K562 (cell line): ENCODE data around the gene CYLC2. TPM values are rescaled to one million over a fixed set of nuclear protein-coding genes. Genes with fewer than 3 reads are reported as not detected.

Experiments
- ATAC-seq: fragments of 200-7000 bp; cut with Tn5 transposase; 3 replicates; pipeline ENCODE4 v1.9.1; 2020; ENCODE audit warnings: moderate library complexity
- BruUV-seq: library from RNA; stranded (reverse); fragments of 400-500 nt; replicated peaks from 2 replicates; lab custom pipeline; 2021; lab: Mats Ljungman, UMichigan
- CTCF ChIA-PET: fragments of 300-600 bp; formaldehyde crosslinking; extraction: SDS; loops from one replicate; lab custom pipeline; 2021; ENCODE audit warnings: low intra/inter-chr PET ratio; lab: Yijun Ruan, JAX
- POLR2A ChIA-PET: fragments of 300-600, 350-650 bp; sonication (Branson Sonifier 250); formaldehyde crosslinking; extraction: SDS; loops from one replicate; lab custom pipeline; 2021; ENCODE audit warnings: antibody characterized with exemption, inconsistent platforms; lab: Yijun Ruan, JAX
- DNase-seq, 4 experiments: peaks; one replicate each; pipeline versions ENCODE4 v3.0.0 to v3.0.0-alpha.2; 2011 to 2018; ENCODE audit warnings: low spot score in 3 of 4, mixed read lengths in 3 of 4; ENCODE audit errors: extremely low read depth in 1 of 4
- FAIRE-seq: peaks from 2 replicates; lab custom pipeline; 2011; peaks lifted over from hg19 to GRCh38; lab: Jason Lieb, UNC
- H2AFZ ChIP-seq: 2 replicates; pipeline ENCODE4 v1.6.0; 2011; ENCODE audit warnings: low read depth, low read length, control low read depth, inconsistent platforms
- H3K27ac ChIP-seq: fragments of 200-600 bp; 3 replicates; pipeline ENCODE4 v1.8.0; 2011; ENCODE audit warnings: low read depth, mild to moderate bottlenecking, control low read depth, inconsistent platforms, low read length, moderate library complexity, mixed read lengths; ENCODE audit errors: extremely low read depth
- H3K27me3 ChIP-seq, 2 experiments: fragments of 300-600 bp in 1 of 2; 2 replicates in 1 of 2; 3 replicates in 1 of 2; pipeline versions ENCODE4 v1.6.0 to v1.8.0; 2011; ENCODE audit warnings: inconsistent platforms in 2 of 2, low read length in 2 of 2, mild to moderate bottlenecking in 1 of 2, mixed read lengths in 1 of 2, moderate library complexity in 1 of 2; ENCODE audit not compliant: control insufficient read depth in 2 of 2, insufficient read depth in 2 of 2
- H3K36me3 ChIP-seq: fragments of 300-600 bp; 3 replicates; pipeline ENCODE4 v1.8.0; 2011; ENCODE audit warnings: mild to moderate bottlenecking, low read length, inconsistent platforms; ENCODE audit not compliant: control insufficient read depth, insufficient read depth
- H3K4me1 ChIP-seq, 2 experiments: fragments of 200-600 bp in 1 of 2; replicated peaks in 1 of 2; 2 replicates in 1 of 2; 3 replicates in 1 of 2; pipeline versions ENCODE4 v1.5.1 to v1.8.0; 2011; ENCODE audit warnings: inconsistent platforms in 2 of 2, low read length in 2 of 2, mild to moderate bottlenecking in 1 of 2, mixed read lengths in 1 of 2, moderate library complexity in 1 of 2; ENCODE audit not compliant: control insufficient read depth in 2 of 2, insufficient read depth in 2 of 2
- H3K4me2 ChIP-seq: 2 replicates; pipeline ENCODE4 v1.6.1; 2011; ENCODE audit warnings: low read length, control low read depth, inconsistent platforms, mixed read lengths; ENCODE audit not compliant: insufficient read depth
- H3K4me3 ChIP-seq: fragments of 200-600 bp; sonication (generic), shearing (Covaris generic); 2 replicates; pipeline ENCODE4 v1.5.1; 2016; ENCODE audit warnings: control low read depth, inconsistent platforms
- H3K79me2 ChIP-seq: fragments of 200-600 bp; 3 replicates; pipeline ENCODE4 v1.8.0; 2011; ENCODE audit warnings: low read length, inconsistent platforms; ENCODE audit not compliant: control insufficient read depth, insufficient read depth
- H3K9ac ChIP-seq, 2 experiments: 2 replicates each; pipeline versions ENCODE4 v1.6.0 to v1.6.1; 2011; ENCODE audit warnings: low read depth in 2 of 2, low read length in 2 of 2, control low read depth in 1 of 2, inconsistent platforms in 1 of 2, mild to moderate bottlenecking in 1 of 2, mixed read lengths in 1 of 2; ENCODE audit not compliant: insufficient read depth in 1 of 2
- H3K9me1 ChIP-seq: one replicate; pipeline ENCODE4 v1.6.0; 2011; ENCODE audit warnings: inconsistent platforms, mild to moderate bottlenecking, low read length, moderate library complexity; ENCODE audit not compliant: control insufficient read depth, insufficient read depth
- H3K9me3 ChIP-seq: replicated peaks from 2 replicates; pipeline ENCODE4 v1.5.1; 2011; ENCODE audit warnings: low read depth, low read length, inconsistent platforms; ENCODE audit not compliant: control insufficient read depth, insufficient read depth
- H4K20me1 ChIP-seq: replicated peaks from 2 replicates; pipeline ENCODE4 v1.6.1; 2011; ENCODE audit warnings: low read length, inconsistent platforms, mixed read lengths; ENCODE audit not compliant: control insufficient read depth, insufficient read depth
- CEBPB ChIP-seq: fragments of 450-650 bp; IDR thresholded peaks from 2 replicates; pipeline ENCODE4 v1.6.1; 2016; ENCODE audit warnings: missing genetic modification characterization, missing compliant biosample characterization
- CEBPG ChIP-seq, 3 experiments: fragments of 200-800 bp in 1 of 3; sonication (Bioruptor generic) in 1 of 3; sonication (generic) in 1 of 3; formaldehyde crosslinking in 1 of 3; IDR thresholded peaks in 2 of 3; conservative IDR thresholded peaks in 1 of 3; 2 replicates each; pipeline versions ENCODE4 v1.6.1 to v1.8.0; 2016 to 2022; ENCODE audit warnings: missing compliant biosample characterization in 2 of 3, missing genetic modification characterization in 2 of 3, mild to moderate bottlenecking in 1 of 3, missing genetic modification reagents in 1 of 3
- NFXL1 ChIP-seq: fragments of 450-650 bp; formaldehyde crosslinking; IDR thresholded peaks from 2 replicates; pipeline ENCODE4 v1.4.0; 2021; ENCODE audit warnings: mild to moderate bottlenecking
- RB1 ChIP-seq: fragments of 450-650 bp; IDR thresholded peaks from 2 replicates; pipeline ENCODE4 v1.6.1; 2017; ENCODE audit warnings: low read depth, mild to moderate bottlenecking
- SNRNP70 ChIP-seq: fragments of 200-400 bp; formaldehyde crosslinking; optimal IDR thresholded peaks from 2 replicates; pipeline ENCODE3; 2017; ENCODE audit warnings: low read depth, low read length
- ZNF347 ChIP-seq: fragments of 450-650 bp; formaldehyde crosslinking; IDR thresholded peaks from 2 replicates; pipeline ENCODE4 v1.4.0; 2020; ENCODE audit warnings: low read depth, mild to moderate bottlenecking, moderate library complexity
- ZNF583 ChIP-seq: fragments of 250-450 bp; sonication (Bioruptor Pico); IDR thresholded peaks from 2 replicates; pipeline ENCODE4 v1.4.0; 2020
- ZNF785 ChIP-seq: fragments of 250-450 bp; sonication (Bioruptor Pico); IDR thresholded peaks from 2 replicates; pipeline ENCODE4 v1.4.0; 2020; ENCODE audit warnings: mild to moderate bottlenecking
- WGBS: fragments of 100-300 bp; shearing (Covaris generic); methylation state at CpG from one replicate; pipeline ENCODE4 v1.1.6; 2016; ENCODE audit warnings: low coverage, mixed read lengths; ENCODE audit not compliant: insufficient coverage; ENCODE audit errors: missing lambda C conversion rate; 5-methylcytosine and 5-hydroxymethylcytosine counted together
- in situ Hi-C: fragments of 300-500 bp; cut with MboI; formaldehyde crosslinking; loops from 4 replicates; pipeline ENCODE4 v1.15.0; 2018; ENCODE audit warnings: inconsistent platforms, mixed read lengths
- intact Hi-C: fragments of 100-400 bp; cut with micrococcal nuclease; formaldehyde crosslinking; loops from 2 replicates; pipeline ENCODE4 v1.14.2; 2022
- polyA plus RNA-seq, 8 experiments: library from polyadenylated mRNA; depleted of rRNA in 4 of 8; stranded (reverse) in 5 of 8; unstranded in 3 of 8; fragments of >200 nt; fragmentation: Nextera tagmentation in 2 of 8; fragmentation: Illumina TruSeq in 1 of 8; extraction: Ambion mirVana in 2 of 8; extraction: Trizol in 1 of 8; gene quantifications; 2 replicates each; pipeline versions ENCODE4 v1.2.1 to v1.2.3, GENCODE V29; 2011 to 2014; ENCODE audit warnings: inconsistent platforms in 1 of 8, missing spikeins in 1 of 8
- total RNA-seq, 7 experiments: library from RNA; depleted of rRNA in 6 of 7; stranded (reverse); fragments of >200 nt in 6 of 7; fragmentation: Illumina TruSeq in 2 of 7; extraction: Trizol in 2 of 7; gene quantifications; 2 replicates each; pipeline versions ENCODE4 v1.2.1 to v1.2.3, GENCODE V29; 2011 to 2021; ENCODE audit warnings: low replicate concordance in 1 of 7
- TF ChIP-seq, protein P1 (sequence below): fragments of 200-600 bp; sonication (generic); IDR thresholded peaks from one replicate; pipeline ENCODE4 v1.6.1; 2012; ENCODE audit warnings: mild to moderate bottlenecking, low read depth, low read length, inconsistent platforms
- TF ChIP-seq, protein P2 (sequence below), 2 experiments: fragments of 200-800 bp in 1 of 2; sonication (Bioruptor generic) in 1 of 2; sonication (generic) in 1 of 2; formaldehyde crosslinking in 1 of 2; IDR thresholded peaks in 1 of 2; conservative IDR thresholded peaks in 1 of 2; 2 replicates each; pipeline versions ENCODE4 v1.5.0 to v1.6.1; 2016 to 2020; ENCODE audit warnings: missing compliant biosample characterization in 1 of 2, missing genetic modification characterization in 1 of 2, missing genetic modification reagents in 1 of 2

Gene CYLC2
- total and polyA plus RNA-seq, 9 of the 15 experiments (the other 6 are each of a cell fraction or from before 2014, with no cell fraction given), result not detected

GRCh38 chr9:103003689-103004088 lies 8.6 kb downstream of the CYLC2 start:
- no peaks in the 10 kb centered on the region for H3K9me1 ChIP-seq
- H3K9ac ChIP-seq, result no peak overlapping the region
- no peak overlapping the region for H3K4me2 ChIP-seq
- POLR2A ChIA-PET, result no interaction called here
- no peak overlapping the region for H2AFZ ChIP-seq
- no peaks in the 10 kb centered on the region for H3K36me3 ChIP-seq
- no peak for DNase-seq
- no peaks in the 10 kb centered on the region for H3K79me2 ChIP-seq
- H3K9me3 ChIP-seq, result no peaks in the 10 kb centered on the region; the same call in 1 of the 2 replicates
- no peaks in the 10 kb centered on the region for H4K20me1 ChIP-seq
- H3K27me3 ChIP-seq, result no peaks in the 10 kb centered on the region
- WGBS, result 7% methylated on average over 1 of the region's 1 CpG
- in situ Hi-C loops, result no loop called here
- TF ChIP-seq ZNF347 (CRISPR knock-in tag) (no peak), ZNF785 (CRISPR knock-in tag) (no peak), RB1 (no peak), ZNF583 (CRISPR knock-in tag) (no peak), CEBPG (CRISPR knock-in tag; IDR thresholded peaks at IDR 0.05) (no peak), CEBPG (tag; conservative IDR thresholded peaks at IDR 0.05 in 1 of 2, IDR thresholded peaks at IDR 0.05 in 1 of 2) (peak in 1 of 2 experiments; percentile 59; a peak in 1 of 4 replicates), CEBPB (tag) (peak; percentile 43; the same call in 1 of the 2 replicates), NFXL1 (CRISPR knock-in tag) (no peak), SNRNP70 (no peak)
- TF ChIP-seq, protein P1, sequence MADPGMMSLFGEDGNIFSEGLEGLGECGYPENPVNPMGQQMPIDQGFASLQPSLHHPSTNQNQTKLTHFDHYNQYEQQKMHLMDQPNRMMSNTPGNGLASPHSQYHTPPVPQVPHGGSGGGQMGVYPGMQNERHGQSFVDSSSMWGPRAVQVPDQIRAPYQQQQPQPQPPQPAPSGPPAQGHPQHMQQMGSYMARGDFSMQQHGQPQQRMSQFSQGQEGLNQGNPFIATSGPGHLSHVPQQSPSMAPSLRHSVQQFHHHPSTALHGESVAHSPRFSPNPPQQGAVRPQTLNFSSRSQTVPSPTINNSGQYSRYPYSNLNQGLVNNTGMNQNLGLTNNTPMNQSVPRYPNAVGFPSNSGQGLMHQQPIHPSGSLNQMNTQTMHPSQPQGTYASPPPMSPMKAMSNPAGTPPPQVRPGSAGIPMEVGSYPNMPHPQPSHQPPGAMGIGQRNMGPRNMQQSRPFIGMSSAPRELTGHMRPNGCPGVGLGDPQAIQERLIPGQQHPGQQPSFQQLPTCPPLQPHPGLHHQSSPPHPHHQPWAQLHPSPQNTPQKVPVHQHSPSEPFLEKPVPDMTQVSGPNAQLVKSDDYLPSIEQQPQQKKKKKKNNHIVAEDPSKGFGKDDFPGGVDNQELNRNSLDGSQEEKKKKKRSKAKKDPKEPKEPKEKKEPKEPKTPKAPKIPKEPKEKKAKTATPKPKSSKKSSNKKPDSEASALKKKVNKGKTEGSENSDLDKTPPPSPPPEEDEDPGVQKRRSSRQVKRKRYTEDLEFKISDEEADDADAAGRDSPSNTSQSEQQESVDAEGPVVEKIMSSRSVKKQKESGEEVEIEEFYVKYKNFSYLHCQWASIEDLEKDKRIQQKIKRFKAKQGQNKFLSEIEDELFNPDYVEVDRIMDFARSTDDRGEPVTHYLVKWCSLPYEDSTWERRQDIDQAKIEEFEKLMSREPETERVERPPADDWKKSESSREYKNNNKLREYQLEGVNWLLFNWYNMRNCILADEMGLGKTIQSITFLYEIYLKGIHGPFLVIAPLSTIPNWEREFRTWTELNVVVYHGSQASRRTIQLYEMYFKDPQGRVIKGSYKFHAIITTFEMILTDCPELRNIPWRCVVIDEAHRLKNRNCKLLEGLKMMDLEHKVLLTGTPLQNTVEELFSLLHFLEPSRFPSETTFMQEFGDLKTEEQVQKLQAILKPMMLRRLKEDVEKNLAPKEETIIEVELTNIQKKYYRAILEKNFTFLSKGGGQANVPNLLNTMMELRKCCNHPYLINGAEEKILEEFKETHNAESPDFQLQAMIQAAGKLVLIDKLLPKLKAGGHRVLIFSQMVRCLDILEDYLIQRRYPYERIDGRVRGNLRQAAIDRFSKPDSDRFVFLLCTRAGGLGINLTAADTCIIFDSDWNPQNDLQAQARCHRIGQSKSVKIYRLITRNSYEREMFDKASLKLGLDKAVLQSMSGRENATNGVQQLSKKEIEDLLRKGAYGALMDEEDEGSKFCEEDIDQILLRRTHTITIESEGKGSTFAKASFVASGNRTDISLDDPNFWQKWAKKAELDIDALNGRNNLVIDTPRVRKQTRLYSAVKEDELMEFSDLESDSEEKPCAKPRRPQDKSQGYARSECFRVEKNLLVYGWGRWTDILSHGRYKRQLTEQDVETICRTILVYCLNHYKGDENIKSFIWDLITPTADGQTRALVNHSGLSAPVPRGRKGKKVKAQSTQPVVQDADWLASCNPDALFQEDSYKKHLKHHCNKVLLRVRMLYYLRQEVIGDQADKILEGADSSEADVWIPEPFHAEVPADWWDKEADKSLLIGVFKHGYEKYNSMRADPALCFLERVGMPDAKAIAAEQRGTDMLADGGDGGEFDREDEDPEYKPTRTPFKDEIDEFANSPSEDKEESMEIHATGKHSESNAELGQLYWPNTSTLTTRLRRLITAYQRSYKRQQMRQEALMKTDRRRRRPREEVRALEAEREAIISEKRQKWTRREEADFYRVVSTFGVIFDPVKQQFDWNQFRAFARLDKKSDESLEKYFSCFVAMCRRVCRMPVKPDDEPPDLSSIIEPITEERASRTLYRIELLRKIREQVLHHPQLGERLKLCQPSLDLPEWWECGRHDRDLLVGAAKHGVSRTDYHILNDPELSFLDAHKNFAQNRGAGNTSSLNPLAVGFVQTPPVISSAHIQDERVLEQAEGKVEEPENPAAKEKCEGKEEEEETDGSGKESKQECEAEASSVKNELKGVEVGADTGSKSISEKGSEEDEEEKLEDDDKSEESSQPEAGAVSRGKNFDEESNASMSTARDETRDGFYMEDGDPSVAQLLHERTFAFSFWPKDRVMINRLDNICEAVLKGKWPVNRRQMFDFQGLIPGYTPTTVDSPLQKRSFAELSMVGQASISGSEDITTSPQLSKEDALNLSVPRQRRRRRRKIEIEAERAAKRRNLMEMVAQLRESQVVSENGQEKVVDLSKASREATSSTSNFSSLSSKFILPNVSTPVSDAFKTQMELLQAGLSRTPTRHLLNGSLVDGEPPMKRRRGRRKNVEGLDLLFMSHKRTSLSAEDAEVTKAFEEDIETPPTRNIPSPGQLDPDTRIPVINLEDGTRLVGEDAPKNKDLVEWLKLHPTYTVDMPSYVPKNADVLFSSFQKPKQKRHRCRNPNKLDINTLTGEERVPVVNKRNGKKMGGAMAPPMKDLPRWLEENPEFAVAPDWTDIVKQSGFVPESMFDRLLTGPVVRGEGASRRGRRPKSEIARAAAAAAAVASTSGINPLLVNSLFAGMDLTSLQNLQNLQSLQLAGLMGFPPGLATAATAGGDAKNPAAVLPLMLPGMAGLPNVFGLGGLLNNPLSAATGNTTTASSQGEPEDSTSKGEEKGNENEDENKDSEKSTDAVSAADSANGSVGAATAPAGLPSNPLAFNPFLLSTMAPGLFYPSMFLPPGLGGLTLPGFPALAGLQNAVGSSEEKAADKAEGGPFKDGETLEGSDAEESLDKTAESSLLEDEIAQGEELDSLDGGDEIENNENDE, result no peak
- TF ChIP-seq, protein P2, sequence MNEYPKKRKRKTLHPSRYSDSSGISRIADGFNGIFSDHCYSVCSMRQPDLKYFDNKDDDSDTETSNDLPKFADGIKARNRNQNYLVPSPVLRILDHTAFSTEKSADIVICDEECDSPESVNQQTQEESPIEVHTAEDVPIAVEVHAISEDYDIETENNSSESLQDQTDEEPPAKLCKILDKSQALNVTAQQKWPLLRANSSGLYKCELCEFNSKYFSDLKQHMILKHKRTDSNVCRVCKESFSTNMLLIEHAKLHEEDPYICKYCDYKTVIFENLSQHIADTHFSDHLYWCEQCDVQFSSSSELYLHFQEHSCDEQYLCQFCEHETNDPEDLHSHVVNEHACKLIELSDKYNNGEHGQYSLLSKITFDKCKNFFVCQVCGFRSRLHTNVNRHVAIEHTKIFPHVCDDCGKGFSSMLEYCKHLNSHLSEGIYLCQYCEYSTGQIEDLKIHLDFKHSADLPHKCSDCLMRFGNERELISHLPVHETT (CRISPR knock-in tag; conservative IDR thresholded peaks at IDR 0.05 in 1 of 2, IDR thresholded peaks at IDR 0.05 in 1 of 2), result no peak
- TF ChIP-seq, all 486 proteins: peak for 2
- no peak for FAIRE-seq
- BruUV-seq, result no TSS peak
- no peak for ATAC-seq
- intact Hi-C loops, result no loop called here
- H3K4me3 ChIP-seq, result no peak overlapping the region
- CTCF ChIA-PET, result no interaction called here
- H3K4me1 ChIP-seq, result no peaks in the 10 kb centered on the region
- H3K27ac ChIP-seq, result no peak overlapping the region
